Endothelial cell of umbilical vein (primary cell): ENCODE measurements around the gene TMEM11. TPM values are rescaled to one million over a fixed set of nuclear protein-coding genes. Genes with fewer than 3 reads are reported as not detected.

Experiments used
- BruUV-seq: library from RNA; stranded (reverse); fragments of 400-500 nt; replicated peaks from 2 replicates; lab custom pipeline; 2021; lab: Mats Ljungman, UMichigan
- CTCF ChIA-PET: fragments of 300-600, 350-600 bp; sonication (Branson Sonifier 250); formaldehyde crosslinking; loops from one replicate; lab custom pipeline; 2021; ENCODE audit warnings: antibody characterized with exemption, inconsistent platforms; lab: Charles Lee
- POLR2A ChIA-PET: fragments of 300-600, 350-600 bp; sonication (Branson Sonifier 250); formaldehyde crosslinking; loops from one replicate; lab custom pipeline; 2021; ENCODE audit warnings: antibody characterized with exemption, inconsistent platforms; lab: Charles Lee
- DNase-seq: peaks from one replicate; pipeline ENCODE4 v3.0.0-alpha.2; 2011; ENCODE audit warnings: low read depth, low spot score
- FAIRE-seq: peaks from 2 replicates; lab custom pipeline; 2011; peaks lifted over from hg19 to GRCh38; lab: Jason Lieb, UNC
- H2AFZ ChIP-seq: 2 replicates; pipeline ENCODE4 v1.6.0; 2012; ENCODE audit warnings: low read depth, low read length, control low read depth, inconsistent platforms
- H3K27ac ChIP-seq: 2 replicates; pipeline ENCODE4 v1.5.1; 2011; ENCODE audit warnings: low read depth, mild to moderate bottlenecking, control low read depth, low read length, moderate library complexity; ENCODE audit not compliant: insufficient read depth
- H3K27me3 ChIP-seq, 2 experiments: 2 replicates each; pipeline versions ENCODE4 v1.6.0 to v1.6.1; 2011; ENCODE audit warnings: low read length in 2 of 2, mixed read lengths in 1 of 2; ENCODE audit not compliant: control insufficient read depth in 2 of 2, insufficient read depth in 2 of 2
- H3K36me3 ChIP-seq, 2 experiments: 2 replicates in 1 of 2; 3 replicates in 1 of 2; pipeline ENCODE4 v1.5.1; 2011; ENCODE audit warnings: low read length in 2 of 2, mild to moderate bottlenecking in 1 of 2, moderate library complexity in 1 of 2; ENCODE audit not compliant: control insufficient read depth in 2 of 2, insufficient read depth in 2 of 2; ENCODE audit errors: extremely low read depth in 1 of 2
- H3K4me1 ChIP-seq: 3 replicates; pipeline ENCODE4 v1.5.1; 2011; ENCODE audit warnings: mild to moderate bottlenecking, low read length; ENCODE audit not compliant: control insufficient read depth, insufficient read depth; ENCODE audit errors: extremely low read depth
- H3K4me2 ChIP-seq: 2 replicates; pipeline ENCODE4 v1.6.1; 2011; ENCODE audit warnings: low read length, control low read depth, mixed read lengths; ENCODE audit not compliant: insufficient read depth
- H3K4me3 ChIP-seq, 3 experiments: fragments of 200-600 bp in 1 of 3; sonication (generic), shearing (Covaris generic) in 1 of 3; replicated peaks in 1 of 3; 2 replicates each; pipeline ENCODE4 v1.5.1; 2011 to 2016; ENCODE audit warnings: control low read depth in 3 of 3, low read length in 3 of 3, mild to moderate bottlenecking in 2 of 3, inconsistent platforms in 1 of 3, low read depth in 1 of 3, moderate library complexity in 1 of 3; ENCODE audit not compliant: insufficient read depth in 1 of 3
- H3K79me2 ChIP-seq: 2 replicates; pipeline ENCODE4 v1.6.0; 2012; ENCODE audit warnings: low read length, inconsistent platforms; ENCODE audit not compliant: control insufficient read depth, insufficient read depth
- H3K9ac ChIP-seq: replicated peaks from 2 replicates; pipeline ENCODE3; 2011; ENCODE audit warnings: low read length, control low read depth; ENCODE audit not compliant: insufficient read depth; ENCODE audit errors: extremely low read depth
- H3K9me1 ChIP-seq: replicated peaks from 3 replicates; pipeline ENCODE4 v1.6.0; 2011; ENCODE audit warnings: mild to moderate bottlenecking, low read length; ENCODE audit not compliant: control insufficient read depth, insufficient read depth; ENCODE audit errors: extremely low read depth
- H3K9me3 ChIP-seq: replicated peaks from 2 replicates; pipeline ENCODE4 v1.5.1; 2012; ENCODE audit warnings: low read length, inconsistent platforms; ENCODE audit not compliant: control insufficient read depth, insufficient read depth
- H4K20me1 ChIP-seq: replicated peaks from 2 replicates; pipeline ENCODE3; 2011; ENCODE audit warnings: mild to moderate bottlenecking, low read length; ENCODE audit not compliant: control insufficient read depth, insufficient read depth; ENCODE audit errors: extremely low read depth
- CTCF ChIP-seq, 2 donors: IDR thresholded peaks; 1 replicate in 1 of 2; 2 replicates in 1 of 2; pipeline ENCODE4 v1.5.1; 2011; ENCODE audit warnings: low read length in 2 of 2, mild to moderate bottlenecking in 2 of 2, moderate library complexity in 2 of 2, control low read depth in 1 of 2, inconsistent platforms in 1 of 2, low read depth in 1 of 2; ENCODE audit not compliant: insufficient read depth in 1 of 2; ENCODE audit errors: extremely low read depth in 1 of 2
- EZH2 ChIP-seq: IDR thresholded peaks from 2 replicates; pipeline ENCODE4 v1.6.1; 2012; ENCODE audit warnings: borderline replicate concordance, low read depth, mild to moderate bottlenecking, moderate library complexity, low read length, inconsistent platforms; ENCODE audit not compliant: severe bottlenecking
- FOS ChIP-seq: IDR thresholded peaks from 2 replicates; pipeline ENCODE4 v1.6.1; 2011; ENCODE audit warnings: mild to moderate bottlenecking, low read length, moderate library complexity, borderline replicate concordance; ENCODE audit not compliant: insufficient read depth
- GATA2 ChIP-seq: IDR thresholded peaks from 2 replicates; pipeline ENCODE4 v1.7.0; 2011; ENCODE audit warnings: low read depth, mild to moderate bottlenecking, moderate library complexity, mixed read lengths, low read length; ENCODE audit not compliant: insufficient read length, insufficient read depth
- JUN ChIP-seq: IDR thresholded peaks from 2 replicates; pipeline ENCODE4 v1.6.1; 2011; ENCODE audit warnings: borderline replicate concordance, low read depth; ENCODE audit not compliant: insufficient read length, insufficient read depth
- MAX ChIP-seq: IDR thresholded peaks from 2 replicates; pipeline ENCODE4 v1.6.1; 2011; ENCODE audit not compliant: insufficient read depth, insufficient read length
- MYC ChIP-seq: IDR thresholded peaks from one replicate; pipeline ENCODE4 v1.6.1; 2011; ENCODE audit warnings: mild to moderate bottlenecking, low read depth, low read length
- POLR2A ChIP-seq: IDR thresholded peaks from 2 replicates; pipeline ENCODE4 v1.6.1; 2012; ENCODE audit warnings: low read depth, mild to moderate bottlenecking, control low read depth, low read length
- POLR2AphosphoS5 ChIP-seq: IDR thresholded peaks from 2 replicates; pipeline ENCODE4 v1.6.1; 2012; ENCODE audit warnings: low read depth, mild to moderate bottlenecking, control low read depth, low read length, moderate library complexity; ENCODE audit not compliant: insufficient read depth
- dilution Hi-C: fragments of 300-500 bp; cut with MboI; formaldehyde crosslinking; loops from one replicate; pipeline ENCODE4 v1.15.0; 2019; ENCODE audit warnings: low sequenced_read_pairs; ENCODE audit not compliant: extremely low pct_ligation_motif_present
- intact Hi-C: fragments of 100-400 bp; cut with micrococcal nuclease; formaldehyde crosslinking; loops from one replicate; pipeline ENCODE4 v1.10.0; 2022
- polyA plus RNA-seq, 4 experiments: library from polyadenylated mRNA; depleted of rRNA in 3 of 4; stranded (reverse) in 3 of 4; unstranded in 1 of 4; fragments of >200 nt; gene quantifications; 2 replicates each; pipeline versions ENCODE4 v1.2.1 to v1.2.3, GENCODE V29; 2011 to 2012; ENCODE audit warnings: missing spikeins in 1 of 4
- total RNA-seq: library from RNA; stranded (reverse); gene quantifications from 2 replicates; pipeline ENCODE4 v1.2.3, GENCODE V29; 2021

Gene TMEM11
- total and polyA plus RNA-seq, 2 donors (not counting 3 experiments of a cell fraction or from before 2014, with no cell fraction given) = 27.4 to 79.9 TPM

GRCh38 chr17:21168555-21168865 lies 45.5 kb downstream of the TMEM11 start:
- H3K9me3 ChIP-seq = no peaks in the 10 kb centered on the region
- ChIA-PET CTCF (no interaction called here), POLR2A (no interaction called here)
- DNase-seq (no peak), FAIRE-seq (no peak)
- H3K4me3 ChIP-seq = no peak overlapping the region
- no peak overlapping the region for H3K4me2 ChIP-seq
- H4K20me1 ChIP-seq = no peaks in the 10 kb centered on the region
- H3K79me2 ChIP-seq = no peaks in the 10 kb centered on the region
- no peaks in the 10 kb centered on the region for H3K4me1 ChIP-seq
- H2AFZ ChIP-seq = no peak overlapping the region
- no peak overlapping the region for H3K9ac ChIP-seq
- H3K27ac ChIP-seq = no peak overlapping the region
- no TSS peak for BruUV-seq
- dilution Hi-C loops (no loop called here), intact Hi-C loops (loop anchor here (10.0 kb wide), 1 partner anchor 46 kb away; the partner anchor contains the start of gene TMEM11)
- H3K9me1 ChIP-seq = no peaks in the 10 kb centered on the region
- no peaks in the 10 kb centered on the region for H3K27me3 ChIP-seq
- TF ChIP-seq JUN (no peak), EZH2 (no peak), POLR2AphosphoS5 (no peak), FOS (no peak), MYC (no peak), MAX (no peak), CTCF (IDR thresholded peaks at IDR 0.05; ENCODE audit: extremely low read depth in 1 of 2, insufficient read depth in 1 of 2, low read depth in 1 of 2, low read length in 2 of 2) (no peak), GATA2 (no peak), POLR2A (no peak)
- H3K36me3 ChIP-seq = no peaks in the 10 kb centered on the region
